Activated CD4-positive, alpha-beta T cell treated with anti-CD3 and anti-CD28 coated beads, Interleukin-2, amount 10 ng/mL, durations not matched to agents 24 days and 14 days (primary cell): ENCODE measurements around the gene MATR3. TPM values are rescaled to one million over a fixed set of nuclear protein-coding genes. Genes with fewer than 3 reads are reported as not detected.
A peak's percentile ranks its signal among the peaks of the same experiment; 100 is the strongest.

Source experiments
- DNase-seq: peaks from one replicate; pipeline ENCODE4 v3.0.0; 2022
- H3K27ac Mint-ChIP-seq: one replicate; pipeline ENCODE4 v1.8.0; 2022; ENCODE audit warnings: mild to moderate bottlenecking, mixed read lengths
- H3K27me3 Mint-ChIP-seq: one replicate; pipeline ENCODE4 v1.8.0; 2022; ENCODE audit warnings: mixed read lengths
- H3K36me3 Mint-ChIP-seq: one replicate; pipeline ENCODE4 v1.8.0; 2022; ENCODE audit warnings: low read depth, mild to moderate bottlenecking, mixed read lengths
- H3K4me1 Mint-ChIP-seq: one replicate; pipeline ENCODE4 v1.8.0; 2021; ENCODE audit warnings: mixed read lengths
- H3K4me3 Mint-ChIP-seq: one replicate; pipeline ENCODE4 v1.8.0; 2022; ENCODE audit warnings: mild to moderate bottlenecking, moderate library complexity, mixed read lengths
- H3K9me3 Mint-ChIP-seq: one replicate; pipeline ENCODE4 v1.8.0; 2021; ENCODE audit warnings: mixed read lengths
- intact Hi-C: fragments of 100-400 bp; cut with micrococcal nuclease; formaldehyde crosslinking; loops from one replicate; pipeline ENCODE4 v1.15.1; 2023
- total RNA-seq: library from RNA; stranded (reverse); gene quantifications from 2 replicates; pipeline ENCODE4 v1.2.3, GENCODE V29; 2022

Gene MATR3, protein sequence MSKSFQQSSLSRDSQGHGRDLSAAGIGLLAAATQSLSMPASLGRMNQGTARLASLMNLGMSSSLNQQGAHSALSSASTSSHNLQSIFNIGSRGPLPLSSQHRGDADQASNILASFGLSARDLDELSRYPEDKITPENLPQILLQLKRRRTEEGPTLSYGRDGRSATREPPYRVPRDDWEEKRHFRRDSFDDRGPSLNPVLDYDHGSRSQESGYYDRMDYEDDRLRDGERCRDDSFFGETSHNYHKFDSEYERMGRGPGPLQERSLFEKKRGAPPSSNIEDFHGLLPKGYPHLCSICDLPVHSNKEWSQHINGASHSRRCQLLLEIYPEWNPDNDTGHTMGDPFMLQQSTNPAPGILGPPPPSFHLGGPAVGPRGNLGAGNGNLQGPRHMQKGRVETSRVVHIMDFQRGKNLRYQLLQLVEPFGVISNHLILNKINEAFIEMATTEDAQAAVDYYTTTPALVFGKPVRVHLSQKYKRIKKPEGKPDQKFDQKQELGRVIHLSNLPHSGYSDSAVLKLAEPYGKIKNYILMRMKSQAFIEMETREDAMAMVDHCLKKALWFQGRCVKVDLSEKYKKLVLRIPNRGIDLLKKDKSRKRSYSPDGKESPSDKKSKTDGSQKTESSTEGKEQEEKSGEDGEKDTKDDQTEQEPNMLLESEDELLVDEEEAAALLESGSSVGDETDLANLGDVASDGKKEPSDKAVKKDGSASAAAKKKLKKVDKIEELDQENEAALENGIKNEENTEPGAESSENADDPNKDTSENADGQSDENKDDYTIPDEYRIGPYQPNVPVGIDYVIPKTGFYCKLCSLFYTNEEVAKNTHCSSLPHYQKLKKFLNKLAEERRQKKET
- 243 and 258 TPM in 2 replicates for total RNA-seq

DNA sequence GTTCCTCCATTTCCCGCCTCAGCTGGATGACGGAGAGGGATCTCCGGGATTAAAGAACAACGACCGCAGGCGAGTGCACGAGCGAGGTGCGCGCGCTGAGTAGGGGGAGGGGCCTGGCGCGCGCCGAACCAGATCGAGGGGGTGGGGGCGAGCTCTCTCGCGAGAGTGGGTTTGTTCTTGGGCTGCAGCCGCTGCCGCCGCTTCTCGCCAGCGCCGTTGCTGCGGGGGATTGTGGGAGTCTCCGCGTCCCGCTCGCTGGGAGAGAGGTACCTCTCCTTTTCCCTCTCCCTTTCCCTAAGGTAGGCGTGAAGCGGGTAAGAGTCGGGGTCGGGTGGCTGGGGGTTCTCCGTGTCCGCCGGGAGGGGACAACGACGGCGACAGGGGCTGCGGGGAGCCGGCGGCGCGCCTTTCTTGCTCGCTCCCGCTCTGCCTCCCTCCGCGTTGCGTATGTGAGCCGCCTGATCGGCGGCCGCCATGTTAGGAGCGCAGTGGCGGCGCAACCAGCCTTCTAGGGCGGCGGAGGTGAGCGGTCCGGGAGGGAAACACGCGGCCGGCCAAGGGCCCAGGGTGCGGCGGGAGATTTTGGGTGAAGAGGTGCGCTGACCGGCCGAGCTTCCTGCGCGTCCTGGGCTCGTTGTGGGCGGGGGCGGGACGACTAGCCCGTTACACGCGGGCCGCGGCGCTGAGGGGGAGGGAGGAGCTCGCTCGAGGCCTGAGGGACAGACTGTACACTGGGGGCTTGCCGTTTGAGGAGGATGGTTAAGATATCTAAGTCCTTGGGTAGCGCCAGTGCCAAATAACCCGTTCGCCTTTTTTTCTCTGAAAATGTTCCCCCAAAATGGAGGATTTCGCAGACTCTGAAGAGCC lies at the start of gene MATR3:
Gene MATR3 (plus strand): TSS at position 234 of the 867 bp plus-strand sequence. CDS start 13,676 bp downstream, outside the sequence.
- intact Hi-C loops: loop anchor here (1.0 to 10.0 kb wide), 7 partner anchors 19 to 829 kb away; partner anchors contain the start of genes EGR1, ETF1, HSPA9 and PAIP2
- Mint-ChIP-seq H3K36me3 (peaks cover 38% of the 10 kb centered on the region), H3K4me1 (peaks cover 39% of the 10 kb centered on the region), H3K27ac (peak within 1 kb of the TSS; percentile 97), H3K9me3 (no peaks in the 10 kb centered on the region), H3K4me3 (peak within 1 kb of the TSS; percentile 96), H3K27me3 (no peaks in the 10 kb centered on the region)
- DNase-seq: peak; percentile 97

DNA sequence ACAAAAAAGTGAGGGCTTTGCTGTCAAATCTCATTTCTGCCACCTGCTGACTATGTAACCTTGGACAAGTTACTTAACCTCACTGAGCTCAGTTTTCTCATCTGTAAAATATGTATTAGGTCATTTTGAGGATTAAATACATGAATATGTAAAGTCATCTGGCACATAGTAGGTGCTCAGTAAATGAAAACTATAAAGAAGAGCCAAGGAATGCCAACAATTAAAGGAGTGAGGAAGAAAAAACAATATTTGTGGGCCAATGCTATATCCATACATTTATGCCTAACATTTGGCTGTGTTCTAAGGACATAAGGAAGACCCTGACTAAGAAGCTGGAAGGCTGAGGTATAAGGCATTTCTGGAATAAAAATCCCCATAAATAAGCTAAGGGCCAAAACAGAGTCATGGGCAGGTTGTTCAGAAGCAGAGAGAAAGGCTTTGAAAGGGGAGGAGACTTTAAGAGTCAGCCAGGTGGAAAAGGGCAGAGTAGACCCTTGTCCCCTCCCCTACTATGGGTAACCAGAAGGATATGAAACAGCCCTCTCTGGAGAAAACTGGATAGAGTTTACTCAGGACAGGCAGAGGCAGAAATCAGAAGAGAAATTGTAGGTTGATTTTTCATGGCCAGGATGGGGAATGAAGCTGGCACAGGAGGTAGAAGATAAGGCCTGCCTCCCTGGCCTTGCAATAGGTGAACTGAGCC lies 47.8 kb upstream of the MATR3 start:
- intact Hi-C loops: loop anchor here (1.0 to 5.0 kb wide), 4 partner anchors 48 to 593 kb away; partner anchors contain the start of gene SIL1
- no peaks in the 10 kb centered on the region for H3K36me3 Mint-ChIP-seq
- peaks cover 11% of the 10 kb centered on the region for H3K27me3 Mint-ChIP-seq
- peak overlapping the region; percentile 91 for H3K27ac Mint-ChIP-seq
- H3K4me1 Mint-ChIP-seq: peaks cover 23% of the 10 kb centered on the region
- H3K4me3 Mint-ChIP-seq: peak overlapping the region; percentile 71
- DNase-seq: no peak
- H3K9me3 Mint-ChIP-seq: no peaks in the 10 kb centered on the region

GRCh38 chr5:139246394-139246793 lies 47.1 kb upstream of the MATR3 start:
- Mint-ChIP-seq H3K4me1 (peaks cover 26% of the 10 kb centered on the region), H3K9me3 (no peaks in the 10 kb centered on the region), H3K4me3 (peak overlapping the region; percentile 71), H3K27ac (peak overlapping the region; percentile 91), H3K27me3 (peaks cover 5% of the 10 kb centered on the region), H3K36me3 (no peaks in the 10 kb centered on the region)
- intact Hi-C loops: loop anchor here (1.0 to 5.0 kb wide), 4 partner anchors 49 to 594 kb away; partner anchors contain the start of gene SIL1
- peak; percentile 72 for DNase-seq

DNA sequence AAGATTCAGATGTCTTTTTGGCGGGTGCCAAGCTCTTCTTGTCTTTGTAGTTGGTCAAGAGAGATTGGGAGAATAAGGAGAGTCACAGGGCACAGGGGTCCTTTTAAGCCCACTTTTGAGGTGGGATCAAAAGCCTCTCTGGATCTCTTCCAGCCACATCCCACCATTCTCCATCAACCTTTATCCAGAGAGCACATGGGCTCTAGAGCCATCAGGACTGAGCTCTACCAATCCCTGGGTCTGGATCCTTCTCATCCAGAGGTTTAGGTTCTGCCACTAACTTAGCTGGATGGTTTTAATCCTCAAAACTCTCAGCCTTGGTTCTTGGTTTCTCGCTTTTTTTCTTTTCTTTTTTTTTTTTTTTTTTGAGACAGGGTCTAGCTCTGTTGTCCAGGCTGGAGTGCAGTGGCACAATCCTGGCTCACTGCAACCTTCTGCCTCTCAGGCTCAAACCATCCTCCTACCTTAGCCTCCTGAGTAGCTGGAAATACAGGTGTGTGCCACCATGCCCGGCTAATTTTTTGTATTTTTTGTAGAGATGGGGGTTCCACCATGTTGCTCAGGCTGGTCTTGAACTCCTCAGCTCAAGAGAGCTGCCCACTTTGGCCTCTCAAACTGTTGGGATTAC lies 44.6 kb upstream of the MATR3 start:
- Mint-ChIP-seq H3K27me3 (no peaks in the 10 kb centered on the region), H3K4me1 (peaks cover 26% of the 10 kb centered on the region), H3K27ac (no peak overlapping the region), H3K9me3 (no peaks in the 10 kb centered on the region), H3K4me3 (no peak overlapping the region), H3K36me3 (no peaks in the 10 kb centered on the region)
- DNase-seq: no peak
- intact Hi-C loops: loop anchor here (5.0 kb wide), 3 partner anchors 52 to 597 kb away; partner anchors contain the start of gene SIL1

GRCh38 chr5:139251281-139251687 lies 42.3 kb upstream of the MATR3 start:
- H3K27me3 Mint-ChIP-seq: no peaks in the 10 kb centered on the region
- peaks cover 18% of the 10 kb centered on the region for H3K4me1 Mint-ChIP-seq
- intact Hi-C loops: no loop called here
- DNase-seq: peak; percentile 81
- H3K27ac Mint-ChIP-seq: peak overlapping the region; percentile 7
- no peak overlapping the region for H3K4me3 Mint-ChIP-seq
- no peaks in the 10 kb centered on the region for H3K36me3 Mint-ChIP-seq
- no peaks in the 10 kb centered on the region for H3K9me3 Mint-ChIP-seq

GRCh38 chr5:139251695-139252288 lies 41.7 kb upstream of the MATR3 start:
- H3K36me3 Mint-ChIP-seq: no peaks in the 10 kb centered on the region
- no peak overlapping the region for H3K27ac Mint-ChIP-seq
- no peak for DNase-seq
- no peak overlapping the region for H3K4me3 Mint-ChIP-seq
- H3K9me3 Mint-ChIP-seq: no peaks in the 10 kb centered on the region
- H3K4me1 Mint-ChIP-seq: peaks cover 13% of the 10 kb centered on the region
- intact Hi-C loops: no loop called here
- no peaks in the 10 kb centered on the region for H3K27me3 Mint-ChIP-seq

DNA sequence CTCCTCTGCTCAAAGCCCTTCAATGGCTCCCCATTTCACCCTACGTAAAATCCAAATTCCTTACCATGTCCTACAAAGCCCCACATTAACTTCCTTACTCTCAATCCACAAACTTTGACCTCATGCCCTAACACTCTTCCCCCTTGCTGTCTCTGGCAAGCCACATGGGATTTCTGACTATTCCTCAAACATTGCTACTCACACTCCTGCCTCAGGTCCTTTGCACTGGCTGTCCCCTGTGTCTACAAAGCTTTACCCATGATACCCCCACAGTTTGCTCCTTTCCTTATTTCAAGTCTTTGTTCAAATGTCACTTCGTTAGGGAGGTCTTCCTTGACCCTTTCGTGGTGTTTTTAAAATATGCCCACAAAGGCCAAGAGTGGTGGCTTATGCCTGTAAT lies 40.4 kb upstream of the MATR3 start:
- Mint-ChIP-seq H3K4me3 (no peak overlapping the region), H3K27ac (no peak overlapping the region), H3K9me3 (no peaks in the 10 kb centered on the region), H3K4me1 (peaks cover 4% of the 10 kb centered on the region), H3K36me3 (no peaks in the 10 kb centered on the region), H3K27me3 (peaks cover 3% of the 10 kb centered on the region)
- intact Hi-C loops: no loop called here
- no peak for DNase-seq

GRCh38 chr5:139256820-139257219 lies 36.7 kb upstream of the MATR3 start:
- peaks cover 29% of the 10 kb centered on the region for H3K27me3 Mint-ChIP-seq
- DNase-seq: no peak
- H3K4me3 Mint-ChIP-seq: no peak overlapping the region
- no peaks in the 10 kb centered on the region for H3K9me3 Mint-ChIP-seq
- intact Hi-C loops: no loop called here
- no peaks in the 10 kb centered on the region for H3K4me1 Mint-ChIP-seq
- H3K36me3 Mint-ChIP-seq: no peaks in the 10 kb centered on the region
- no peak overlapping the region for H3K27ac Mint-ChIP-seq

DNA sequence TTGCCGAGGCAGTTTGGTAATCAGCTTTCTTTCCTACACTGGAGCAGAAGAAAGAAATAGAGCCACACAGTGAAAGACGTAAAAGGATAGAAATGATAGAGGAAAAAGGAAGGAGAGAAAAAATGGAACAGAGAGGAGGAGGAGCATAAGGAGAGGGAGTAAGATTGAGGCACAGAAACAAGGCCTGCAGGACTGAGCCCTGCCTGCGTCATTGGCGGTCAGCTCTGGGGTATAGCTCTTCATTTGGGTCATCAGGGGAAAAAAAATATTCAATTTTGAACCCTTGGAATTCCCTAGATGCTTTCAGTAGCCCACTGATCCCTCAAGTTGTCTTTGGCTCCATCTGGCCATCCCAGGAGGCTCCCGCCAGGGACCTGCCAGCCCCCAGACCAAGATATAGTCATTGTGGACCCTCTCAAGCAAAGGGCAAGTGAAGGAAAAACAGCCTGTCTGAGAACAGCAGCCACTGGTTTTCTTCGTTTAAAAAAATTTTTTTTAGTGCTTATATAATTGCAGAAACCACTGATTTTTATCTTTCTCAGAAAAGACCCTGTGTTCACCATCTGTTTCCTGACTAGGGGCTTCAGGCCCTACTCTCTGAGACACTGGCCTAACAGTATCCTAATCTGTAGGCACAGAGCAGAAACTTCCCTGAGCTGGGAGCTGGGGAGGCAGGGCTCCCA lies 31.3 kb upstream of the MATR3 start:
- Mint-ChIP-seq H3K36me3 (no peaks in the 10 kb centered on the region), H3K27me3 (peaks cover 30% of the 10 kb centered on the region), H3K4me1 (peaks cover 2% of the 10 kb centered on the region), H3K9me3 (no peaks in the 10 kb centered on the region), H3K4me3 (no peak overlapping the region), H3K27ac (no peak overlapping the region)
- DNase-seq: no peak
- intact Hi-C loops: loop anchor here (1.0 to 2.0 kb wide), 4 partner anchors 437 to 683 kb away; no protein-coding TSS in a partner anchor

DNA sequence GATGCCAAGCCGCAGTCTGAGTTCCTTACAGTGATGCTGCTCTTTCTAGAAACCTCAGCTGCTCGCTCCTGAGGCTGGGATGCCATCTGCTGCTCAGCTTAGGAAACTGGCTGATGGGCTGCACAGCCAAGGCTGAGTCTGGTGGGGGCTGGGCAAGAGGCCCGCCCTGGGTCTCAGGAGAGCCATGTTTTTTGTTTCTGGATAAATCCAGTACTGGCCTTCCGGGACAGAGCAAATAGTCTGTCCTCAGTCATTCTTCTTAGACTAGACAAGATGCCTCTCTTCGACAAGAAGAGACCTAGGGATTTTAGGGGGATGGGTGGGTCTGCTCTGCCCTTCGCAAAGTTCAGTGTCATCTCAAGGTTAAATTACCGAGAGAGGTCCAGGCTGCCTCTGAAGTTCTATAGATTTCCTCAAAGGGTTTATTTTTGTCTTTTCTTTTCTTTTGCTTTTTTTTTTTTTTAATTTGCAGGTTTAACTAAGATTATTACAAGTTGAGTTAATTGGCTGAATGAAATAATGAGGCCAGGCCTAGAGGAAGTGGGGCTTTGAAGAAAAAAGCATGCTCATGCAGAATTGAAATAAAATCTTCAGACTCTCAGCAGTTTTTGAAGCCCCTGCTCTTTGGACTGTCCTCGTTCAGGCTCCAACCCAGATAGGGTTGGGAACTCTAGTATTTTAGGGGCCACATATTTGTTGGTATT lies 30.6 kb upstream of the MATR3 start:
- intact Hi-C loops: loop anchor here (1.0 to 2.0 kb wide), 4 partner anchors 438 to 684 kb away; no protein-coding TSS in a partner anchor
- H3K4me3 Mint-ChIP-seq: no peak overlapping the region
- no peak overlapping the region for H3K27ac Mint-ChIP-seq
- H3K36me3 Mint-ChIP-seq: no peaks in the 10 kb centered on the region
- H3K4me1 Mint-ChIP-seq: peaks cover 2% of the 10 kb centered on the region
- no peaks in the 10 kb centered on the region for H3K9me3 Mint-ChIP-seq
- peak; percentile 90 for DNase-seq
- H3K27me3 Mint-ChIP-seq: peaks cover 28% of the 10 kb centered on the region

DNA sequence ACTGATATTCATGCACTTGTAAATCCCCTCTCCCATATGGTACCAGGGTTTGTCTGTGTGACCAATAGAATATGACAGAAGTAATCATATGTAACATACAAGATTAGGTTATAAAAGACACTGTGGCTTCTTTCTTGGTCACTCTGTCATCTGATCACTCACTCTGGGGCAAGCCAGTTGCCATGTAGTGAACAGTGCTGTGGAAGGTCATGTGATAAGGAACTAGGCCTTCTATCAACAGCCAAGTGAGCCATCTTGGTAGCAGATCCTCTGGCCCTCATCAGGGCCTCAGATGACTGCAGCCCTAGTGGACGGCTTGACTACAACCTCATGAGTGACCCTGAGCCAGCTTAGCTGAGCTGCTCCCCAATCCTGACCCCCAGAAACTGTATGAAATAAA lies 30.0 kb upstream of the MATR3 start:
- intact Hi-C loops: loop anchor here (2.0 kb wide), 2 partner anchors 475 to 621 kb away; no protein-coding TSS in a partner anchor
- Mint-ChIP-seq H3K27me3 (peaks cover 23% of the 10 kb centered on the region), H3K4me3 (no peak overlapping the region), H3K4me1 (peaks cover 7% of the 10 kb centered on the region), H3K27ac (no peak overlapping the region), H3K36me3 (no peaks in the 10 kb centered on the region), H3K9me3 (no peaks in the 10 kb centered on the region)
- no peak for DNase-seq
